SU-DHL-6 (cell line): ENCODE data around the gene KPRP.

Experiments used
- CTCF ChIP-seq: fragments of 200-600 bp; sonication (generic); IDR thresholded peaks from one replicate; pipeline ENCODE4 v1.5.1; 2017; ENCODE audit warnings: antibody characterized with exemption, mild to moderate bottlenecking, low read length, moderate library complexity; ENCODE audit not compliant: insufficient read depth, poor library complexity, severe bottlenecking
- EZH2phosphoT487 ChIP-seq: fragments of 200-600 bp; sonication (generic), shearing (Covaris generic); conservative IDR thresholded peaks from 2 replicates; pipeline ENCODE4 v1.6.1; 2018; ENCODE audit warnings: mild to moderate bottlenecking, antibody characterized with exemption, low read length, moderate library complexity, mixed read lengths

- TF ChIP-seq CTCF, result no peak
- TF ChIP-seq EZH2phosphoT487, result no peak
These were observed 25.3 kb downstream of the KPRP start for GRCh38 chr1:152783095-152783494.
